ENCODE measurements around the gene GPR62.

The GPR62 gene

GRCh38 chr3:51945926-51946705, 9.1 kb upstream of the GPR62 start:
- no peak for DNase-seq
- no peak for TF ChIP-seq CTCF (IDR thresholded peaks at IDR 0.05; ENCODE audit: low read depth, low read length)
- H3K27ac ChIP-seq: no peak overlapping the region
- H3K36me3 ChIP-seq: no peaks in the 10 kb centered on the region
- H3K27me3 ChIP-seq (ENCODE audit: insufficient read depth, low read depth, severe bottlenecking): no peaks in the 10 kb centered on the region
- H3K4me3 ChIP-seq (ENCODE audit: low read depth, low read length): no peak overlapping the region
- no peaks in the 10 kb centered on the region for H3K9me3 ChIP-seq (ENCODE audit: severe bottlenecking)

- TF ChIP-seq CTCF (IDR thresholded peaks at IDR 0.05; ENCODE audit: low read depth, low read length): no peak
- no peaks in the 10 kb centered on the region for H3K27me3 ChIP-seq (ENCODE audit: insufficient read depth, low read depth, severe bottlenecking)
- H3K27ac ChIP-seq: no peak overlapping the region
- H3K4me3 ChIP-seq (ENCODE audit: low read depth, low read length): no peak overlapping the region
- no peaks in the 10 kb centered on the region for H3K36me3 ChIP-seq
- no peaks in the 10 kb centered on the region for H3K9me3 ChIP-seq (ENCODE audit: severe bottlenecking)
- DNase-seq: no peak
Observed at GRCh38 chr3:51946796-51947195, 8.4 kb upstream of the GPR62 start.

- DNase-seq: no peak
- Histone ChIP-seq H3K27ac (no peak overlapping the region), H3K36me3 (no peaks in the 10 kb centered on the region), H3K4me3 (ENCODE audit: low read depth, low read length) (no peak overlapping the region), H3K9me3 (ENCODE audit: severe bottlenecking) (no peaks in the 10 kb centered on the region), H3K27me3 (ENCODE audit: insufficient read depth, low read depth, severe bottlenecking) (no peaks in the 10 kb centered on the region)
- TF ChIP-seq CTCF (IDR thresholded peaks at IDR 0.05; ENCODE audit: low read depth, low read length): no peak
Observed at GRCh38 chr3:51947215-51947900, 7.8 kb upstream of the GPR62 start.

- Histone ChIP-seq H3K36me3 (no peaks in the 10 kb centered on the region), H3K27ac (no peak overlapping the region), H3K4me3 (ENCODE audit: low read depth, low read length) (no peak overlapping the region), H3K27me3 (ENCODE audit: insufficient read depth, low read depth, severe bottlenecking) (no peaks in the 10 kb centered on the region), H3K9me3 (ENCODE audit: severe bottlenecking) (no peaks in the 10 kb centered on the region)
- no peak for TF ChIP-seq CTCF (IDR thresholded peaks at IDR 0.05; ENCODE audit: low read depth, low read length)
- DNase-seq: no peak
Observed at GRCh38 chr3:51948016-51948580, 7.1 kb upstream of the GPR62 start.

GRCh38 chr3:51949121-51949520, 6.1 kb upstream of the GPR62 start:
- no peak overlapping the region for H3K27ac ChIP-seq
- H3K4me3 ChIP-seq (ENCODE audit: low read depth, low read length): no peak overlapping the region
- H3K9me3 ChIP-seq (ENCODE audit: severe bottlenecking): no peaks in the 10 kb centered on the region
- H3K27me3 ChIP-seq (ENCODE audit: insufficient read depth, low read depth, severe bottlenecking): no peaks in the 10 kb centered on the region
- no peak for DNase-seq
- no peaks in the 10 kb centered on the region; the same call in 1 of the 2 replicates for H3K36me3 ChIP-seq
- no peak for TF ChIP-seq CTCF (IDR thresholded peaks at IDR 0.05; ENCODE audit: low read depth, low read length)
